Large intestine (tissue), 3 donors: ENCODE results near the gene NEMP2. TPM values are rescaled to one million over a fixed set of nuclear protein-coding genes. Genes with fewer than 3 reads are reported as not detected.
"Not testable (repeated sequence)": the region's sequence is repeated elsewhere in the genome, so short reads cannot be mapped to it uniquely, and the experiment has no call there.

Experiments used
- DNase-seq, 2 donors: peaks; one replicate each; pipeline versions ENCODE4 v3.0.0 to v3.0.0-alpha.2; 2013
- H3K27ac ChIP-seq: one replicate; pipeline ENCODE4 v1.5.1; 2013; ENCODE audit warnings: low read length
- H3K27me3 ChIP-seq: 2 replicates; pipeline ENCODE4 v1.6.1; 2013; ENCODE audit warnings: low read length; ENCODE audit not compliant: control insufficient read depth, insufficient read depth
- H3K36me3 ChIP-seq: 2 replicates; pipeline ENCODE4 v1.6.1; 2013; ENCODE audit warnings: low read length; ENCODE audit not compliant: control insufficient read depth, insufficient read depth
- H3K4me1 ChIP-seq: one replicate; pipeline ENCODE4 v1.6.1; 2013; ENCODE audit warnings: low read length; ENCODE audit not compliant: control insufficient read depth, insufficient read depth
- H3K4me3 ChIP-seq: one replicate; pipeline ENCODE4 v1.5.1; 2013; ENCODE audit warnings: low read length
- H3K9me3 ChIP-seq: one replicate; pipeline ENCODE4 v1.6.1; 2013; ENCODE audit warnings: mild to moderate bottlenecking, low read depth, low read length, moderate library complexity; ENCODE audit not compliant: control insufficient read depth
- WGBS: methylation state at CpG from one replicate; pipeline ENCODE4 v1.1.5; 2013; ENCODE audit warnings: low lambda C conversion rate; ENCODE audit not compliant: insufficient coverage; 5-methylcytosine and 5-hydroxymethylcytosine counted together
- polyA plus RNA-seq: library from polyadenylated mRNA; unstranded; fragments of 120-200 nt; gene quantifications from one replicate; pipeline ENCODE4 v1.2.1, GENCODE V29; 2013

NEMP2 gene
- polyA plus RNA-seq, 1 donor: 5.2 TPM

- Histone ChIP-seq H3K27me3 (no peaks in the 10 kb centered on the region), H3K4me1 (no peaks in the 10 kb centered on the region), H3K4me3 (no peak overlapping the region), H3K27ac (no peak overlapping the region), H3K36me3 (peaks cover 19% of the 10 kb centered on the region), H3K9me3 (no peaks in the 10 kb centered on the region)
- 100% methylated on average over 1 of the region's 4 CpGs for WGBS
- DNase-seq: no peak
Observed at GRCh38 chr2:190507135-190507534, 27.4 kb downstream of the NEMP2 start.

GRCh38 chr2:190506666-190507065 is 27.9 kb downstream of the NEMP2 start:
- DNase-seq: no peak
- WGBS: 14% methylated on average over 1 of the region's 2 CpGs
- H3K4me1 ChIP-seq: no peaks in the 10 kb centered on the region
- no peak overlapping the region for H3K27ac ChIP-seq
- no peaks in the 10 kb centered on the region for H3K9me3 ChIP-seq
- no peak overlapping the region for H3K4me3 ChIP-seq
- peaks cover 19% of the 10 kb centered on the region for H3K36me3 ChIP-seq
- no peaks in the 10 kb centered on the region for H3K27me3 ChIP-seq

- Histone ChIP-seq H3K9me3 (no peaks in the 10 kb centered on the region), H3K27me3 (no peaks in the 10 kb centered on the region), H3K27ac (no peak overlapping the region), H3K36me3 (peaks cover 22% of the 10 kb centered on the region), H3K4me3 (no peak overlapping the region), H3K4me1 (no peaks in the 10 kb centered on the region)
- DNase-seq: no peak
- no CpG with 5 or more reads among the region's 1 CpG for WGBS
Observed at GRCh38 chr2:190505696-190506095, 28.8 kb downstream of the NEMP2 start.

GRCh38 chr2:190504912-190505311 is 29.6 kb downstream of the NEMP2 start:
- Histone ChIP-seq H3K9me3 (no peaks in the 10 kb centered on the region), H3K27ac (no peak overlapping the region), H3K4me3 (no peak overlapping the region), H3K27me3 (no peaks in the 10 kb centered on the region), H3K4me1 (no peaks in the 10 kb centered on the region), H3K36me3 (peaks cover 25% of the 10 kb centered on the region)
- 80% methylated on average over 1 of the region's 3 CpGs for WGBS
- no peak for DNase-seq

GRCh38 chr2:190503088-190503487 is 31.4 kb downstream of the NEMP2 start:
- H3K36me3 ChIP-seq: peaks cover 22% of the 10 kb centered on the region
- DNase-seq: no peak
- WGBS: 60% methylated on average over 1 of the region's 3 CpGs
- no peaks in the 10 kb centered on the region for H3K4me1 ChIP-seq
- no peak overlapping the region for H3K27ac ChIP-seq
- H3K4me3 ChIP-seq: no peak overlapping the region
- no peaks in the 10 kb centered on the region for H3K9me3 ChIP-seq
- no peaks in the 10 kb centered on the region for H3K27me3 ChIP-seq

GRCh38 chr2:190501702-190502407 is 32.7 kb downstream of the NEMP2 start:
- Histone ChIP-seq H3K27me3 (no peaks in the 10 kb centered on the region), H3K4me1 (no peaks in the 10 kb centered on the region), H3K36me3 (peaks cover 26% of the 10 kb centered on the region), H3K4me3 (no peak overlapping the region), H3K27ac (no peak overlapping the region), H3K9me3 (no peaks in the 10 kb centered on the region)
- 93% methylated on average over 2 of the region's 3 CpGs for WGBS
- no peak for DNase-seq

- Histone ChIP-seq H3K27ac (no peak overlapping the region), H3K4me1 (no peaks in the 10 kb centered on the region), H3K4me3 (no peak overlapping the region), H3K36me3 (peaks cover 26% of the 10 kb centered on the region), H3K9me3 (no peaks in the 10 kb centered on the region), H3K27me3 (no peaks in the 10 kb centered on the region)
- 84% methylated on average over 4 of the region's 5 CpGs for WGBS
- no peak for DNase-seq
Observed at GRCh38 chr2:190501231-190501630, 33.3 kb downstream of the NEMP2 start.

GRCh38 chr2:190500054-190500502 is 34.4 kb downstream of the NEMP2 start:
- no peaks in the 10 kb centered on the region for H3K27me3 ChIP-seq
- no CpG with 5 or more reads among the region's 7 CpGs for WGBS
- DNase-seq: no peak
- H3K27ac ChIP-seq: no peak overlapping the region
- H3K4me1 ChIP-seq: no peaks in the 10 kb centered on the region
- H3K36me3 ChIP-seq: peaks cover 25% of the 10 kb centered on the region
- no peak overlapping the region for H3K4me3 ChIP-seq
- H3K9me3 ChIP-seq: no peaks in the 10 kb centered on the region

GRCh38 chr2:190499273-190499672 is 35.2 kb downstream of the NEMP2 start:
- no peak for DNase-seq
- H3K36me3 ChIP-seq: peaks cover 22% of the 10 kb centered on the region
- H3K4me1 ChIP-seq: no peaks in the 10 kb centered on the region
- no CpG with 5 or more reads among the region's 1 CpG for WGBS
- H3K27ac ChIP-seq: no peak overlapping the region
- H3K4me3 ChIP-seq: no peak overlapping the region
- H3K9me3 ChIP-seq: no peaks in the 10 kb centered on the region
- no peaks in the 10 kb centered on the region for H3K27me3 ChIP-seq

- no peaks in the 10 kb centered on the region for H3K9me3 ChIP-seq
- no CpG with 5 or more reads among the region's 4 CpGs for whole genome bisulfite sequencing
- no peak for DNase-seq
Observed at GRCh38 chr2:190497428-190497827, 37.1 kb downstream of the NEMP2 start.

GRCh38 chr2:190494600-190495227 is 39.8 kb downstream of the NEMP2 start:
- H3K4me1 ChIP-seq, DNase-seq, H3K27ac ChIP-seq, H3K4me3 ChIP-seq, H3K9me3 ChIP-seq, H3K27me3 ChIP-seq: not testable (repeated sequence)
- WGBS: no CpG with 5 or more reads among the region's 3 CpGs
- peaks cover 13% of the 10 kb centered on the region for H3K36me3 ChIP-seq

More at GRCh38 chr2:190497428-190497827, 37.1 kb downstream of the NEMP2 start:
- H3K4me1 ChIP-seq: no peaks in the 10 kb centered on the region
- no peak overlapping the region for H3K27ac ChIP-seq
- peaks cover 12% of the 10 kb centered on the region for H3K36me3 ChIP-seq
- no peaks in the 10 kb centered on the region for H3K27me3 ChIP-seq
- no peak overlapping the region for H3K4me3 ChIP-seq
